Measurements from ENCODE around the gene ITGB1. TPM values are rescaled to one million over a fixed set of nuclear protein-coding genes. Genes with fewer than 3 reads are reported as not detected.

ITGB1 gene
- total and polyA plus RNA-seq, 2 of the 8 experiments (the other 6 are each of a cell fraction or from before 2014, with no cell fraction given): 82.7 to 321 TPM

GRCh38 chr10:32995751-32996150 is 37.7 kb upstream of the ITGB1 start:
- Histone ChIP-seq H4K20me1 (replicated peaks in 1 of 2; ENCODE audit: control insufficient read depth in 1 of 2, insufficient read depth in 2 of 2, low read length in 2 of 2) (no peaks in the 10 kb centered on the region), H3K4me1 (replicated peaks in 1 of 4; ENCODE audit: control insufficient read depth in 3 of 4, insufficient read depth in 4 of 4, low read length in 3 of 4) (no peaks in the 10 kb centered on the region), H2AK5ac (ENCODE audit: low read depth, low read length) (no peak overlapping the region), H3K79me2 (ENCODE audit: control insufficient read depth in 1 of 2, insufficient read depth in 2 of 2, low read length in 2 of 2) (no peaks in the 10 kb centered on the region), H3K27me3 (replicated peaks in 1 of 4; ENCODE audit: control insufficient read depth in 3 of 4, extremely low read depth in 1 of 4, insufficient read depth in 3 of 4, low read length in 3 of 4) (no peaks in the 10 kb centered on the region), H3K9me3 (ENCODE audit: insufficient read depth in 2 of 2, low read depth in 1 of 2, low read length in 1 of 2) (no peaks in the 10 kb centered on the region), H2AFZ (ENCODE audit: low read length) (peak overlapping the region; percentile 99), H2BK20ac (ENCODE audit: low read length) (no peak overlapping the region), H2BK12ac (ENCODE audit: low read depth, low read length) (no peak overlapping the region; the same call in 1 of the 2 replicates), H3K79me1 (ENCODE audit: low read depth, low read length) (no peaks in the 10 kb centered on the region), H4K5ac (ENCODE audit: insufficient read length, low read depth, low read length) (no peak overlapping the region), H3K4ac (replicated peaks; ENCODE audit: insufficient read length, low read depth, low read length) (no peak overlapping the region), H3K18ac (ENCODE audit: extremely low read depth, low read length) (no peak overlapping the region), H3K14ac (ENCODE audit: insufficient read length) (no peak overlapping the region), H4K91ac (replicated peaks; ENCODE audit: insufficient read length, low read length) (no peak overlapping the region), H3K23ac (ENCODE audit: insufficient read length) (no peak overlapping the region), H3K23me2 (ENCODE audit: low read depth, low read length) (no peaks in the 10 kb centered on the region), H2BK120ac (replicated peaks; ENCODE audit: low read depth, low read length) (no peak overlapping the region), H2BK15ac (ENCODE audit: low read length) (no peak overlapping the region; the same call in 1 of the 2 replicates), H3K4me3 (ENCODE audit: extremely low read depth in 1 of 4, insufficient read depth in 2 of 4, low read depth in 3 of 4, low read length in 4 of 4) (no peak overlapping the region), H4K8ac (ENCODE audit: extremely low read depth, insufficient read depth, low read length) (no peak overlapping the region), H3K56ac (replicated peaks; ENCODE audit: insufficient read length, low read depth, low read length) (no peak overlapping the region), H3K27ac (ENCODE audit: low read depth, low read length) (0 out of 2 replicates have a peak overlapping the region, but pooled peaks have one; percentile 12), H3K4me2 (ENCODE audit: insufficient read depth in 1 of 2, low read depth in 2 of 2, low read length in 2 of 2) (peak overlapping the region in 1 of 2 experiments; percentile 1; a peak in 1 of 4 replicates), H3K9ac (replicated peaks in 1 of 4; ENCODE audit: extremely low read depth in 1 of 4, low read depth in 3 of 4, low read length in 3 of 4) (no peak overlapping the region), H3K36me3 (ENCODE audit: control insufficient read depth in 2 of 4, insufficient read depth in 4 of 4, low read length in 3 of 4) (no peaks in the 10 kb centered on the region), H2BK5ac (ENCODE audit: low read depth, low read length) (no peak overlapping the region)
- 71% methylated on average over 3 of the region's 3 CpGs; no CpG with 5 or more reads in 1 of the 2 experiments for WGBS, 2 experiments (ENCODE audit: extremely low coverage in 1 of 2, insufficient coverage in 1 of 2, insufficient read length in 1 of 2, insufficient replicate concordance in 2 of 2, low coverage in 1 of 2, low lambda C conversion rate in 2 of 2, missing lambda C conversion rate in 1 of 2)
- CTCF ChIA-PET (ENCODE audit: partially characterized antibody): interaction anchor here (1.1 to 1.2 kb wide), 2 partner anchors 13 to 17 kb away, joined by 3 read pairs; no protein-coding TSS in a partner anchor
- no peak for FAIRE-seq
- TF ChIP-seq BACH1 (IDR thresholded peaks at IDR 0.05; ENCODE audit: low read length): no peak
- TF ChIP-seq PHF8 (conservative IDR thresholded peaks at IDR 0.05; ENCODE audit: low read depth, low read length): no peak
- TF ChIP-seq USF2 (IDR thresholded peaks at IDR 0.05; ENCODE audit: low read length): no peak
- POLR2A ChIA-PET (ENCODE audit: partially characterized antibody): interaction anchor here (1.6 kb wide), 1 partner anchor 15 kb away, joined by 6 read pairs; no protein-coding TSS in a partner anchor
- no peak for DNase-seq (ENCODE audit: low read depth in 1 of 2, low spot score in 2 of 2)

Measured in H1 (cell line).